Natural killer cell treated with Interleukin-12 subunit alpha and Interleukin-12 subunit beta and Interleukin-15 and Interleukin-18, amount 100 ng/mL, for 72 hours (primary cell): ENCODE measurements around the gene ECEL1. TPM values are rescaled to one million over a fixed set of nuclear protein-coding genes. Genes with fewer than 3 reads are reported as not detected.
A peak's percentile ranks its signal among the peaks of the same experiment; 100 is the strongest.
"Not testable (repeated sequence)": the region's sequence is repeated elsewhere in the genome, so short reads cannot be mapped to it uniquely, and the experiment has no call there.

Experiments
- ATAC-seq, 2 donors: fragments of 150-1000 bp; cut with Tn5 transposase in 1 of 2; sonication (Bioruptor Pico), chemical (Tn5 transposase) in 1 of 2; 2 replicates each; pipeline ENCODE4 v1.10.0; 2021
- DNase-seq: peaks from one replicate; pipeline ENCODE4 v3.0.0; 2022; ENCODE audit warnings: low spot score
- H3K27ac Mint-ChIP-seq, 2 donors: 1 replicate in 1 of 2; 2 replicates in 1 of 2; pipeline ENCODE4 v1.8.0; 2022; ENCODE audit warnings: mixed read lengths in 2 of 2, mild to moderate bottlenecking in 1 of 2, moderate library complexity in 1 of 2
- H3K27me3 Mint-ChIP-seq, 2 donors: 1 replicate in 1 of 2; 2 replicates in 1 of 2; pipeline ENCODE4 v1.8.0; 2022; ENCODE audit warnings: mixed read lengths in 2 of 2
- H3K36me3 Mint-ChIP-seq: one replicate; pipeline ENCODE4 v1.8.0; 2022; ENCODE audit warnings: mixed read lengths
- H3K4me1 Mint-ChIP-seq, 2 donors: 1 replicate in 1 of 2; 2 replicates in 1 of 2; pipeline ENCODE4 v1.8.0; 2022; ENCODE audit warnings: low read depth in 2 of 2, mixed read lengths in 2 of 2, mild to moderate bottlenecking in 1 of 2
- H3K4me3 Mint-ChIP-seq: one replicate; pipeline ENCODE4 v1.8.0; 2022; ENCODE audit warnings: mixed read lengths
- H3K9me3 Mint-ChIP-seq: 2 replicates; pipeline ENCODE4 v1.8.0; 2022; ENCODE audit warnings: mixed read lengths
- total RNA-seq, 2 donors: library from RNA; stranded (reverse); gene quantifications; one replicate each; pipeline ENCODE4 v1.2.3, GENCODE V29; 2022

The ECEL1 gene
- total RNA-seq, 2 donors from 2014 or later: not detected

GRCh38 chr2:232437195-232437571 lies 50.5 kb downstream of the ECEL1 start:
- no peaks in the 10 kb centered on the region for H3K9me3 Mint-ChIP-seq
- no peak for DNase-seq

GRCh38 chr2:232436381-232437194 lies 51.0 kb downstream of the ECEL1 start:
- Mint-ChIP-seq H3K9me3 (no peaks in the 10 kb centered on the region), H3K4me3 (no peak overlapping the region), H3K4me1 (peaks cover 0 to 5% of the 10 kb centered on the region in 2 donors), H3K27ac (no peak overlapping the region), H3K27me3 (peaks cover 0 to 2% of the 10 kb centered on the region in 2 donors), H3K36me3 (no peaks in the 10 kb centered on the region)
- no peak for DNase-seq
- ATAC-seq: no peak

More at GRCh38 chr2:232437195-232437571, 50.5 kb downstream of the ECEL1 start:
- Mint-ChIP-seq H3K36me3 (no peaks in the 10 kb centered on the region), H3K27ac (no peak overlapping the region), H3K27me3 (peaks cover 0 to 2% of the 10 kb centered on the region in 2 donors), H3K4me1 (peaks cover 0 to 5% of the 10 kb centered on the region in 2 donors), H3K4me3 (no peak overlapping the region)
- ATAC-seq: no peak

GRCh38 chr2:232435805-232436204 lies 51.8 kb downstream of the ECEL1 start:
- ATAC-seq (no peak), DNase-seq (no peak)
- Mint-ChIP-seq H3K27ac (no peak overlapping the region), H3K4me3 (no peak overlapping the region), H3K36me3 (no peaks in the 10 kb centered on the region), H3K27me3 (peaks cover 0 to 2% of the 10 kb centered on the region in 2 donors), H3K9me3 (no peaks in the 10 kb centered on the region), H3K4me1 (peaks cover 0 to 5% of the 10 kb centered on the region in 2 donors)

GRCh38 chr2:232435375-232435648 lies 52.3 kb downstream of the ECEL1 start:
- H3K27me3 Mint-ChIP-seq: peaks cover 0 to 2% of the 10 kb centered on the region in 2 donors
- no peak overlapping the region for H3K4me3 Mint-ChIP-seq
- DNase-seq (no peak), ATAC-seq (no peak)
- no peaks in the 10 kb centered on the region for H3K36me3 Mint-ChIP-seq
- H3K4me1 Mint-ChIP-seq: peaks cover 0 to 2% of the 10 kb centered on the region in 2 donors
- no peaks in the 10 kb centered on the region for H3K9me3 Mint-ChIP-seq
- H3K27ac Mint-ChIP-seq: no peak overlapping the region

GRCh38 chr2:232434563-232435374 lies 52.9 kb downstream of the ECEL1 start:
- Mint-ChIP-seq H3K9me3 (no peaks in the 10 kb centered on the region), H3K27me3 (peaks cover 0 to under 1% of the 10 kb centered on the region in 2 donors), H3K4me3 (no peak overlapping the region), H3K4me1 (peaks cover 0 to under 1% of the 10 kb centered on the region in 2 donors), H3K36me3 (no peaks in the 10 kb centered on the region), H3K27ac (no peak overlapping the region)
- DNase-seq (no peak), ATAC-seq (no peak)

GRCh38 chr2:232434091-232434490 lies 53.5 kb downstream of the ECEL1 start:
- H3K9me3 Mint-ChIP-seq: no peaks in the 10 kb centered on the region
- H3K4me1 Mint-ChIP-seq: no peaks in the 10 kb centered on the region
- ATAC-seq: no peak
- no peak overlapping the region for H3K4me3 Mint-ChIP-seq
- no peaks in the 10 kb centered on the region for H3K36me3 Mint-ChIP-seq
- H3K27me3 Mint-ChIP-seq: no peaks in the 10 kb centered on the region
- H3K27ac Mint-ChIP-seq: no peak overlapping the region
- no peak for DNase-seq

GRCh38 chr2:232433622-232434021 lies 54.0 kb downstream of the ECEL1 start:
- H3K36me3 Mint-ChIP-seq, DNase-seq, ATAC-seq, H3K9me3 Mint-ChIP-seq, H3K27ac Mint-ChIP-seq, H3K27me3 Mint-ChIP-seq, H3K4me3 Mint-ChIP-seq, H3K4me1 Mint-ChIP-seq: not testable (repeated sequence)

- H3K27ac Mint-ChIP-seq: no peak overlapping the region
- H3K27me3 Mint-ChIP-seq: no peaks in the 10 kb centered on the region
- H3K9me3 Mint-ChIP-seq: no peaks in the 10 kb centered on the region
- DNase-seq (no peak), ATAC-seq (peak in 1 of 2 donors; percentile 9)
- H3K4me1 Mint-ChIP-seq: no peaks in the 10 kb centered on the region
- H3K4me3 Mint-ChIP-seq: no peak overlapping the region
- no peaks in the 10 kb centered on the region for H3K36me3 Mint-ChIP-seq
These were observed 54.9 kb downstream of the ECEL1 start for GRCh38 chr2:232432598-232433184.

- ATAC-seq (peak in 1 of 2 donors; percentile 20), DNase-seq (no peak)
- H3K9me3 Mint-ChIP-seq: no peaks in the 10 kb centered on the region
- H3K27ac Mint-ChIP-seq: no peak overlapping the region
- no peaks in the 10 kb centered on the region for H3K27me3 Mint-ChIP-seq
- H3K36me3 Mint-ChIP-seq: no peaks in the 10 kb centered on the region
- no peak overlapping the region for H3K4me3 Mint-ChIP-seq
- no peaks in the 10 kb centered on the region for H3K4me1 Mint-ChIP-seq
These were observed 55.7 kb downstream of the ECEL1 start for GRCh38 chr2:232431705-232432590.

Other genes starting within 250 kb of the ECEL1 start
- not detected for gene ALPP, start 109.1 kb downstream of the ECEL1 start, total RNA-seq
- gene ALPG, start 81.0 kb downstream of the ECEL1 start, total RNA-seq: not detected
- gene ALPI, start 31.7 kb downstream of the ECEL1 start, total RNA-seq: not detected
- not detected for gene PRSS56, start 32.6 kb upstream of the ECEL1 start, total RNA-seq
- gene CHRND, start 38.3 kb upstream of the ECEL1 start, total RNA-seq: not detected
- not detected for gene CHRNG, start 51.9 kb upstream of the ECEL1 start, total RNA-seq
- 1 to 10 TPM; 3.2 to 9.4 TPM for gene TIGD1, start 62.7 kb upstream of the ECEL1 start, total RNA-seq
- gene EIF4E2, start 62.9 kb upstream of the ECEL1 start, total RNA-seq: 10 to 100 TPM; 65.6 to 79.2 TPM
- under 1 TPM in 1 of 2 donors, not detected in 1; 0.24 TPM for gene EFHD1, start 145.8 kb upstream of the ECEL1 start, total RNA-seq
- 100 to 1,000 TPM in 1 of 2 donors, 10 to 100 TPM in 1; 91.5 to 101 TPM for gene GIGYF2, start 209.5 kb upstream of the ECEL1 start, total RNA-seq